ENCODE measurements around the gene AXIN2. TPM values are rescaled to one million over a fixed set of nuclear protein-coding genes. Genes with fewer than 3 reads are reported as not detected.
"Not testable (repeated sequence)": the region's sequence is repeated elsewhere in the genome, so short reads cannot be mapped to it uniquely, and the experiment has no call there.

The AXIN2 gene
- total RNA-seq, 1 experiment from 2014 or later, result 4.2 TPM

GRCh38 chr17:65495122-65496055 lies 66.1 kb downstream of the AXIN2 start:
- Histone ChIP-seq H3K4me1 (replicated peaks) (no peaks in the 10 kb centered on the region), H3K4me3 (no peak overlapping the region), H3K9me3 (replicated peaks) (no peaks in the 10 kb centered on the region), H3K27ac (no peak overlapping the region), H3K36me3 (no peaks in the 10 kb centered on the region), H3K27me3 (replicated peaks) (no peaks in the 10 kb centered on the region)
- DNase-seq (ENCODE audit: low read depth in 1 of 2, low spot score in 2 of 2), result no peak

GRCh38 chr17:65489413-65490155 lies 71.9 kb downstream of the AXIN2 start:
- Histone ChIP-seq H3K4me1 (replicated peaks) (peaks cover 6% of the 10 kb centered on the region; the same call in 1 of the 2 replicates), H3K36me3 (no peaks in the 10 kb centered on the region), H3K27ac (no peak overlapping the region), H3K27me3 (replicated peaks) (peaks cover 6% of the 10 kb centered on the region; the same call in 1 of the 2 replicates), H3K9me3 (replicated peaks) (peaks cover 5% of the 10 kb centered on the region; the same call in 1 of the 2 replicates), H3K4me3 (no peak overlapping the region)
- DNase-seq (ENCODE audit: low read depth in 1 of 2, low spot score in 2 of 2), result no peak

GRCh38 chr17:65488665-65489064 lies 72.8 kb downstream of the AXIN2 start:
- Histone ChIP-seq H3K27me3 (replicated peaks) (peaks cover 6% of the 10 kb centered on the region; the same call in 1 of the 2 replicates), H3K36me3 (no peaks in the 10 kb centered on the region), H3K9me3 (replicated peaks) (peaks cover 5% of the 10 kb centered on the region; the same call in 1 of the 2 replicates), H3K27ac (no peak overlapping the region), H3K4me3 (no peak overlapping the region), H3K4me1 (replicated peaks) (peaks cover 6% of the 10 kb centered on the region; the same call in 1 of the 2 replicates)
- no peak for DNase-seq (ENCODE audit: low read depth in 1 of 2, low spot score in 2 of 2)

GRCh38 chr17:65487990-65488389 lies 73.5 kb downstream of the AXIN2 start:
- Histone ChIP-seq H3K4me1 (replicated peaks) (peaks cover 6% of the 10 kb centered on the region; the same call in 1 of the 2 replicates), H3K4me3 (no peak overlapping the region), H3K27ac (no peak overlapping the region), H3K36me3 (no peaks in the 10 kb centered on the region), H3K27me3 (replicated peaks) (peaks cover 6% of the 10 kb centered on the region; the same call in 1 of the 2 replicates), H3K9me3 (replicated peaks) (peaks cover 8% of the 10 kb centered on the region)
- no peak for DNase-seq (ENCODE audit: low read depth in 1 of 2, low spot score in 2 of 2)

- Histone ChIP-seq H3K27ac (no peak overlapping the region), H3K36me3 (no peaks in the 10 kb centered on the region), H3K4me3 (no peak overlapping the region), H3K9me3 (replicated peaks) (peaks cover 8% of the 10 kb centered on the region), H3K4me1 (replicated peaks) (peaks cover 6% of the 10 kb centered on the region; the same call in 1 of the 2 replicates), H3K27me3 (replicated peaks) (peaks cover 6% of the 10 kb centered on the region; the same call in 1 of the 2 replicates)
- DNase-seq (ENCODE audit: low read depth in 1 of 2, low spot score in 2 of 2), result no peak
These were observed 74.3 kb downstream of the AXIN2 start for GRCh38 chr17:65487161-65487560.

GRCh38 chr17:65485388-65486299 lies 75.8 kb downstream of the AXIN2 start:
- Histone ChIP-seq H3K36me3 (no peaks in the 10 kb centered on the region), H3K4me3 (no peak overlapping the region), H3K27ac (no peak overlapping the region), H3K27me3 (replicated peaks) (peaks cover 6% of the 10 kb centered on the region; the same call in 1 of the 2 replicates), H3K9me3 (replicated peaks) (peaks cover 8% of the 10 kb centered on the region), H3K4me1 (replicated peaks) (peaks cover 6% of the 10 kb centered on the region; the same call in 1 of the 2 replicates)
- DNase-seq (ENCODE audit: low read depth in 1 of 2, low spot score in 2 of 2), result no peak

GRCh38 chr17:65484405-65484804 lies 77.0 kb downstream of the AXIN2 start:
- H3K27me3 ChIP-seq (replicated peaks); H3K36me3 ChIP-seq; DNase-seq (ENCODE audit: low read depth in 1 of 2, low spot score in 2 of 2); H3K27ac ChIP-seq; H3K4me1 ChIP-seq (replicated peaks); H3K9me3 ChIP-seq (replicated peaks); H3K4me3 ChIP-seq: not testable (repeated sequence)

GRCh38 chr17:65483438-65483837 lies 78.0 kb downstream of the AXIN2 start:
- no peaks in the 10 kb centered on the region for H3K36me3 ChIP-seq
- no peak overlapping the region for H3K4me3 ChIP-seq
- no peak overlapping the region for H3K27ac ChIP-seq
- peaks cover 6% of the 10 kb centered on the region; the same call in 1 of the 2 replicates for H3K4me1 ChIP-seq (replicated peaks)
- DNase-seq (ENCODE audit: low read depth in 1 of 2, low spot score in 2 of 2), result no peak
- H3K9me3 ChIP-seq (replicated peaks), result peaks cover 8% of the 10 kb centered on the region
- peaks cover 6% of the 10 kb centered on the region; the same call in 1 of the 2 replicates for H3K27me3 ChIP-seq (replicated peaks)

GRCh38 chr17:65482201-65482600 lies 79.2 kb downstream of the AXIN2 start:
- H3K36me3 ChIP-seq, result no peaks in the 10 kb centered on the region
- H3K4me1 ChIP-seq (replicated peaks), result peaks cover 6% of the 10 kb centered on the region; the same call in 1 of the 2 replicates
- no peak for DNase-seq (ENCODE audit: low read depth in 1 of 2, low spot score in 2 of 2)
- H3K4me3 ChIP-seq, result no peak overlapping the region
- peaks cover 8% of the 10 kb centered on the region for H3K9me3 ChIP-seq (replicated peaks)
- no peak overlapping the region for H3K27ac ChIP-seq
- peaks cover 6% of the 10 kb centered on the region; the same call in 1 of the 2 replicates for H3K27me3 ChIP-seq (replicated peaks)

- no peak overlapping the region for H3K27ac ChIP-seq
- H3K27me3 ChIP-seq (replicated peaks), result no peaks in the 10 kb centered on the region
- no peak overlapping the region for H3K4me3 ChIP-seq
- peaks cover 3% of the 10 kb centered on the region for H3K9me3 ChIP-seq (replicated peaks)
- no peaks in the 10 kb centered on the region for H3K36me3 ChIP-seq
- no peak for DNase-seq (ENCODE audit: low read depth in 1 of 2, low spot score in 2 of 2)
- no peaks in the 10 kb centered on the region for H3K4me1 ChIP-seq (replicated peaks)
These were observed 82.2 kb downstream of the AXIN2 start for GRCh38 chr17:65479282-65479681.

Data from SJSA1 (cell line).